Lower leg skin (tissue), 4 donors: ENCODE results near the gene SIGLEC9. TPM values are rescaled to one million over a fixed set of nuclear protein-coding genes. Genes with fewer than 3 reads are reported as not detected.

Experiments
- DNase-seq, 2 donors: peaks; one replicate each; pipeline ENCODE4 v3.0.0-alpha.2; 2019; ENCODE audit warnings: low spot score in 2 of 2
- H3K4me3 ChIP-seq: fragments of 200-600 bp; sonication (generic); 2 replicates; pipeline ENCODE4 v1.5.1; 2017; ENCODE audit warnings: mild to moderate bottlenecking, low read depth; ENCODE audit not compliant: poor library complexity, severe bottlenecking
- POLR2A ChIP-seq, 2 donors: fragments of 450-650 bp; IDR thresholded peaks; one replicate each; pipeline ENCODE4 v1.6.1; 2016 to 2017; ENCODE audit warnings: antibody characterized with exemption in 2 of 2, mild to moderate bottlenecking in 1 of 2, moderate library complexity in 1 of 2
- WGBS, 2 donors: methylation state at CpG; one replicate each; pipeline ENCODE4 v1.1.5; 2018; 5-methylcytosine and 5-hydroxymethylcytosine counted together
- intact Hi-C: fragments of 100-400 bp; cut with DNase I; formaldehyde crosslinking; loops from one replicate; pipeline ENCODE4 v1.15.0; 2023; ENCODE audit warnings: low total_unique reads
- total RNA-seq, 4 donors: library from RNA; depleted of rRNA; stranded (reverse); fragments of >200 nt; gene quantifications; one replicate each; pipeline ENCODE4 v1.1.0, GENCODE V29; 2016
- TF ChIP-seq, protein P1 (sequence below), 3 donors: fragments of 450-650 bp; IDR thresholded peaks; one replicate each; pipeline ENCODE4 v1.5.1; 2016; ENCODE audit warnings: antibody characterized with exemption in 3 of 3, mild to moderate bottlenecking in 3 of 3, moderate library complexity in 2 of 3

SIGLEC9 gene
- total RNA-seq, 4 donors from 2014 or later: 0.15 to 2.7 (median 1.2) TPM

DNA sequence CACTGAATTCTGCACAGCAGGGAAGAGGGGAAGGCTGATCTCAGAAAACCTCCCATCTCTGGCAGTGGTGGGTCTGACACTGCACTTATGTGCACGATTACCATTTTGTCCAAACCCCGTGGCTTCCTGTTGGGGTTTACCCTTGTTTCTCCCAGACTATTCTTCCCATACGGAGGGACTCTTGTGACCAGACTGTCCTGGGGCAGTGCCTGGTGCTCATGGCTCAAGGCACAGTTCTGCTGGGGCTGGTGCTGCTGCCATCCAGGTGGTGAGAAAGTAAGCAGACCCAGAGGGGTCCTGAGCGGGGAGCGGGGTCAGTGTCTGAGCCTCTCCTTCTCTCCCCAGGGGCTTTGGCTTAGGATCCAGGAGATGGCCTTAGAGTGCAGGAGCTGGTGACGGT, 5.1 kb upstream of the SIGLEC9 start:
- no peak for TF ChIP-seq POLR2A (IDR thresholded peaks at IDR 0.05)
- TF ChIP-seq, protein P1, sequence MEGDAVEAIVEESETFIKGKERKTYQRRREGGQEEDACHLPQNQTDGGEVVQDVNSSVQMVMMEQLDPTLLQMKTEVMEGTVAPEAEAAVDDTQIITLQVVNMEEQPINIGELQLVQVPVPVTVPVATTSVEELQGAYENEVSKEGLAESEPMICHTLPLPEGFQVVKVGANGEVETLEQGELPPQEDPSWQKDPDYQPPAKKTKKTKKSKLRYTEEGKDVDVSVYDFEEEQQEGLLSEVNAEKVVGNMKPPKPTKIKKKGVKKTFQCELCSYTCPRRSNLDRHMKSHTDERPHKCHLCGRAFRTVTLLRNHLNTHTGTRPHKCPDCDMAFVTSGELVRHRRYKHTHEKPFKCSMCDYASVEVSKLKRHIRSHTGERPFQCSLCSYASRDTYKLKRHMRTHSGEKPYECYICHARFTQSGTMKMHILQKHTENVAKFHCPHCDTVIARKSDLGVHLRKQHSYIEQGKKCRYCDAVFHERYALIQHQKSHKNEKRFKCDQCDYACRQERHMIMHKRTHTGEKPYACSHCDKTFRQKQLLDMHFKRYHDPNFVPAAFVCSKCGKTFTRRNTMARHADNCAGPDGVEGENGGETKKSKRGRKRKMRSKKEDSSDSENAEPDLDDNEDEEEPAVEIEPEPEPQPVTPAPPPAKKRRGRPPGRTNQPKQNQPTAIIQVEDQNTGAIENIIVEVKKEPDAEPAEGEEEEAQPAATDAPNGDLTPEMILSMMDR (IDR thresholded peaks at IDR 0.05): no peak
- H3K4me3 ChIP-seq: no peak overlapping the region
- WGBS, 2 donors: 72 to 76% methylated on average over 6 of the region's 6 CpGs
- intact Hi-C loops: no loop called here
- DNase-seq: no peak

DNA sequence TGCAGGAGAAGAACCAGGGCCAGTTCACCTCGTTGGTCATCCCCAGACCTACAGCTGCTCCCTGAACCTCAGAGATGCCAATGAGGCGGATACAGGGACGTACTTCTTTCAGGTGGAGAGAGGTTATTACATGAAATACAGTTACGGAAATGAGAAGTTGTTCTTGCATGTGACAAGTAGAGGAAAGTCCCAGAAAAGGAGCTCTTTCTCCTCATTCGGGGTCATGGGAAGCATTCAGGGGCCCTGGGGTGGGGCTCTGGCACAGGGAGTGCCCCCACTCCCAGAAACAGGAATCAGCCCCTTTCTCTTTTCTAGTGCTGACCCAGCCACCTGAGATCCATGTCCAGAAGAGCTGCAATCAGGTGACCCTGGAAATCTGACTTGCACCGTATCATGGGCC, 4.5 kb upstream of the SIGLEC9 start:
- DNase-seq: no peak
- TF ChIP-seq, protein P1 (IDR thresholded peaks at IDR 0.05): no peak
- no peak for TF ChIP-seq POLR2A (IDR thresholded peaks at IDR 0.05)
- WGBS, 2 donors: 74 to 91% methylated on average over 6 of the region's 6 CpGs
- intact Hi-C loops: no loop called here
- no peak overlapping the region for H3K4me3 ChIP-seq

DNA sequence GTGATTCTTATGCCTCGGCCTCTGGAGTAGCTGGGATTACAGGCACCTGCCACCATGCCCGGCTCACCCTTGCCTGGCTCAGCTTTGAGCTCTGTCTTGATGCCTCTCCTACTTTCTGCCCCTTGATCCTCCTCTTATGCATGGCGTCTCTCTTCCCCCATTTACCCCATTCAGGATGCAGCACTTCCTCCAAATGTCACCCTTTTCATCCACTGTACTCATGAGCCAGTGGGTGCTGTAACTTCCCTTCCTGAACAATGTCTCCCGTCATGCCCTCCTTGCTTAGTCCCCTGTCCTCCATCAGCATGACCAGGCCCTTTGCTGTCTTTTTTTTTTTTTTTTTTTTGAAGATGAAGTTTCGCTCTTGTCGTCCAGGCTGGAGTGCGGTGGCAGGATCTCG, 3.4 kb upstream of the SIGLEC9 start:
- WGBS, 2 donors: 84 to 91% methylated on average over 8 of the region's 8 CpGs
- DNase-seq: no peak
- H3K4me3 ChIP-seq: no peak overlapping the region
- intact Hi-C loops: no loop called here
- TF ChIP-seq, protein P1 (IDR thresholded peaks at IDR 0.05): no peak
- TF ChIP-seq POLR2A (IDR thresholded peaks at IDR 0.05): no peak

DNA sequence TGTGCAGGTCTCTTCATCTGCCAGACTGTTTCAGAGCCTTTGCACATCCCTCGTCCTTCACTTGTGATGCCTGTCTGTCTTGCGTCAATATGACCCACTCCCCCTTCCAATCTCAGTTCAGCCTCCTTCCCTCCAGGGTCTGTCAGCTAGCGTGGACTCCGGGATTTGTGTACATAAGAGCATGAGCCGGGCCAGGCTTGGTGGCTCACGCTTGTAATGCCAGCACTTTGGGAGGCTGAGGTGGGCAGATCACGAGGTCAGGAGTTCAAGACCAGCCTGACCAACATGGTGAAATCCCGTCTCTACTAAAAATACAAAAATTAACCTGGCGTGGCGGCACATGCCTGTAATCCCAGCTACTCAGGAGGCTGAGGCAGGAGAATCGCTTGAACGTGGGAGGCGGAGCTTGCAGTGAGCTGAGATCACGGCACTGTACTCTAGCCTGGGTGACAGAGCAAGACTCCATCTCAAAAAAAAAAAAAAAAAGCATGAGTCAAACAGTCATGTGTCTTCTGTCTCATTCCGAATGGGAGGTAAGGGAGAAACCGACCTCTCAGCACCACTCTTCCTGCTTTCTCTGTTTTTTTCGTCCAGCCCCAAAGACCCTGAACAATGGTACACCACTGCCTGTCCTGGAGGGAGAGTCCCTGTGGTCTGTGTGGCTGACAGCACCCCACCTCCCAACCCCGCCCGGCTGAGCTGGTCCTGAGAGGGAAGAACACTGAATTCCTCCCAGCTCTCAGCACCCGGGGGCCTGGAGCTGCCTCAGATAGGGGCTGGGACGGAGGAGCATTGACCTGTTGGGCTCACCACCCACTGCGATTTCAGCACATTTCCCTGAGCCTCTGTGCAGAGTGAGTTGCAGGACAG, 2.4 kb upstream of the SIGLEC9 start:
- WGBS, 2 donors: 71 to 73% methylated on average over 21 to 22 of the region's 22 CpGs
- intact Hi-C loops: no loop called here
- H3K4me3 ChIP-seq: no peak overlapping the region
- DNase-seq: no peak
- TF ChIP-seq, protein P1 (IDR thresholded peaks at IDR 0.05): no peak
- no peak for TF ChIP-seq POLR2A (IDR thresholded peaks at IDR 0.05)

DNA sequence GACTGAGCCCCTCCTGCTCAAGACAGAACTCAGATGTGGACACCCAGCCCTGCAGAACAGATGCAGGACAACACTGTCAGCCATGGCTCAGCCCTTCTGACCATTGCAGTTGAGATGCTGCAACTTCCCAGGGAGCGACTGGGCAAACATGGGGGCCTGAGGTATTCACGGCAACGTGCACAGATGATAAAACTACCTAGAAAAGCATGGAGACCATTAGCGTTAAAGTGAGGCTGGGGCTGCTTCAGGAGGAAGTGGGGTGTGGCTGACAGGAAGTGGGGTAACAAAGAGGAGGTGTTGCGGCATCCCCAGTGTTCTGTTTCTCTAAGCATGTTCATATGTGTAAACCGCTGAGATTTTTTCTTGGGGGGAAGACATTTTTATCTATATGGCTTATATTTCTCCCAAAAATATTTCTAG, 1.3 kb upstream of the SIGLEC9 start:
- H3K4me3 ChIP-seq: no peak overlapping the region
- WGBS, 2 donors: 61 to 77% methylated on average over 6 of the region's 6 CpGs
- intact Hi-C loops: no loop called here
- TF ChIP-seq, protein P1 (IDR thresholded peaks at IDR 0.05): no peak
- TF ChIP-seq POLR2A (IDR thresholded peaks at IDR 0.05): no peak
- DNase-seq: peak in 1 of 2 donors; percentile 32
